ENCODE measurements around the gene KLHL40. TPM values are rescaled to one million over a fixed set of nuclear protein-coding genes. Genes with fewer than 3 reads are reported as not detected.

Gene KLHL40
- polyA plus RNA-seq (2012; ENCODE audit: insufficient read depth, insufficient read length): not detected

GRCh38 chr3:42685363-42685881 is at the start of gene KLHL40:
Gene KLHL40, plus strand, starts transcription at chr3:42685537. Its CDS starts 82 bp downstream, at chr3:42685619.
- H3K4me3 ChIP-seq (ENCODE audit: low read length): no peak within 1 kb of the TSS
- no peak for DNase-seq (ENCODE audit: low read depth, low spot score)

GRCh38 chr3:42637001-42637400 is 48.3 kb upstream of the KLHL40 start:
- no peak overlapping the region for H3K4me3 ChIP-seq (ENCODE audit: low read length)
- no peak for DNase-seq (ENCODE audit: low read depth, low spot score)

- no peak overlapping the region for H3K4me3 ChIP-seq (ENCODE audit: low read length)
- DNase-seq (ENCODE audit: low read depth, low spot score): peak; percentile 82
Observed at GRCh38 chr3:42638339-42638842, 46.9 kb upstream of the KLHL40 start.

- no peak for DNase-seq (ENCODE audit: low read depth, low spot score)
- no peak overlapping the region for H3K4me3 ChIP-seq (ENCODE audit: low read length)
Observed at GRCh38 chr3:42639192-42639591, 46.1 kb upstream of the KLHL40 start.

GRCh38 chr3:42640129-42640528 is 45.2 kb upstream of the KLHL40 start:
- no peak overlapping the region for H3K4me3 ChIP-seq (ENCODE audit: low read length)
- no peak for DNase-seq (ENCODE audit: low read depth, low spot score)

- H3K4me3 ChIP-seq (ENCODE audit: low read length): no peak overlapping the region
- DNase-seq (ENCODE audit: low read depth, low spot score): no peak
Observed at GRCh38 chr3:42640771-42641370, 44.5 kb upstream of the KLHL40 start.

GRCh38 chr3:42647821-42648459 is 37.4 kb upstream of the KLHL40 start:
- no peak overlapping the region for H3K4me3 ChIP-seq (ENCODE audit: low read length)
- DNase-seq (ENCODE audit: low read depth, low spot score): no peak

GRCh38 chr3:42649006-42649405 is 36.3 kb upstream of the KLHL40 start:
- no peak overlapping the region for H3K4me3 ChIP-seq (ENCODE audit: low read length)
- DNase-seq (ENCODE audit: low read depth, low spot score): no peak

- no peak overlapping the region for H3K4me3 ChIP-seq (ENCODE audit: low read length)
Observed at GRCh38 chr3:42649783-42650182, 35.6 kb upstream of the KLHL40 start.

GRCh38 chr3:42651248-42652091 is 33.9 kb upstream of the KLHL40 start:
- DNase-seq (ENCODE audit: low read depth, low spot score): no peak
- H3K4me3 ChIP-seq (ENCODE audit: low read length): no peak overlapping the region

More at GRCh38 chr3:42649783-42650182, 35.6 kb upstream of the KLHL40 start:
- no peak for DNase-seq (ENCODE audit: low read depth, low spot score)

GRCh38 chr3:42652251-42652610 is 33.1 kb upstream of the KLHL40 start:
- no peak for DNase-seq (ENCODE audit: low read depth, low spot score)
- no peak overlapping the region for H3K4me3 ChIP-seq (ENCODE audit: low read length)

GRCh38 chr3:42652611-42653302 is 32.6 kb upstream of the KLHL40 start:
- H3K4me3 ChIP-seq (ENCODE audit: low read length): no peak overlapping the region
- no peak for DNase-seq (ENCODE audit: low read depth, low spot score)

- no peak overlapping the region for H3K4me3 ChIP-seq (ENCODE audit: low read length)
- no peak for DNase-seq (ENCODE audit: low read depth, low spot score)
Observed at GRCh38 chr3:42653303-42653559, 32.1 kb upstream of the KLHL40 start.

- peak within 1 kb of the TSS; percentile 37 for H3K4me3 ChIP-seq (ENCODE audit: low read length)
- DNase-seq (ENCODE audit: low read depth, low spot score): no peak
Observed at GRCh38 chr3:42653560-42654330, 31.6 kb upstream of the KLHL40 start, which contains the start of gene ZBTB47. Gene ZBTB47, plus strand, starts transcription at chr3:42653697. Its CDS starts 4,659 bp downstream, at chr3:42658356.

GRCh38 chr3:42654331-42655201 is 30.8 kb upstream of the KLHL40 start:
- no peak for DNase-seq (ENCODE audit: low read depth, low spot score)
- peak overlapping the region; percentile 37 for H3K4me3 ChIP-seq (ENCODE audit: low read length)

GRCh38 chr3:42655331-42655888 is 29.9 kb upstream of the KLHL40 start:
- DNase-seq (ENCODE audit: low read depth, low spot score): no peak
- no peak overlapping the region for H3K4me3 ChIP-seq (ENCODE audit: low read length)

GRCh38 chr3:42655980-42656679 is 29.2 kb upstream of the KLHL40 start:
- no peak for DNase-seq (ENCODE audit: low read depth, low spot score)
- H3K4me3 ChIP-seq (ENCODE audit: low read length): no peak overlapping the region

Measured in Jurkat, Clone E6-1 (cell line).